SK-N-MC (cell line): Measurements from ENCODE around the gene ZMIZ1.

ENCODE experiments used
- EZH2 ChIP-seq: fragments of 200-600 bp; sonication (generic); IDR thresholded peaks from one replicate; pipeline ENCODE4 v1.6.1; 2017; ENCODE audit warnings: antibody characterized with exemption
- FOXP2 ChIP-seq: optimal IDR thresholded peaks from 2 replicates; pipeline ENCODE3; 2011; ENCODE audit warnings: mild to moderate bottlenecking, moderate library complexity; ENCODE audit not compliant: insufficient read depth; ENCODE audit errors: extremely low read length, control extremely low read depth
- POLR2AphosphoS5 ChIP-seq: IDR thresholded peaks from 2 replicates; pipeline ENCODE4 v1.6.1; 2012; ENCODE audit warnings: mild to moderate bottlenecking, low read depth, low read length, borderline replicate concordance

DNA sequence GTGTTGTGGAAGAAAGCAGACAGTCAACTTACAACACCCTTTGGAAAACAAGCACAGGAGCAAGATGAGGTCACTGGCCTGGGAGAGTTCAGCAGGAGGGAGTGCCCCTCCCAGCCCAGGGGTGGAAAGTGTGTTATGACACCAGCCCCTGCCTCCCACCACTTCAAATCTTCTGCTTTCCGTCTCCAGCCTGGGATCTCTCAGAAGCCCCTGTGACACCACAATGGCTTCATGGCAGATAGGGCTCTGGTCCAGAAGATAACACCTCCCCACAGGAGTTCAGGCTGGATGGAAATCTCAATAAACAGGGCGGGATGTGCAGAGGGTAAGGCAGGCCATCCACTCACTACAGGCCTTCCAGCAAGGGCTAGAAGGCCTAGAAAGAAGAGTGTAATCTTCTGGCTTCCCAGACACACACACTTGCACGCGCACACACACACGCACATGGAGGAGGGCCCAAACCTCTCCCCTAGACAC lies 48.7 kb upstream of the ZMIZ1 start:
- TF ChIP-seq POLR2AphosphoS5 (no peak), FOXP2 (no peak), EZH2 (no peak)
